Vagina (tissue), 2 donors: ENCODE data around the gene ADAP1. TPM values are rescaled to one million over a fixed set of nuclear protein-coding genes. Genes with fewer than 3 reads are reported as not detected.
"Not testable (repeated sequence)": the region's sequence is repeated elsewhere in the genome, so short reads cannot be mapped to it uniquely, and the experiment has no call there.

Experiments used
- DNase-seq, 2 donors: peaks; one replicate each; pipeline ENCODE4 v3.0.0-alpha.2; 2017; ENCODE audit errors: extremely low spot score in 2 of 2
- H3K27ac ChIP-seq: fragments of 200-600 bp; sonication (generic); one replicate; pipeline ENCODE4 v1.5.1; 2019
- H3K27me3 ChIP-seq: fragments of 200-600 bp; sonication (generic); one replicate; pipeline ENCODE4 v1.5.1; 2019
- H3K36me3 ChIP-seq, 2 donors: fragments of 200-600 bp; sonication (generic); one replicate each; pipeline ENCODE4 v1.5.1; 2017 to 2019
- H3K4me1 ChIP-seq: fragments of 200-600 bp; sonication (generic); one replicate; pipeline ENCODE4 v1.5.1; 2019
- H3K4me3 ChIP-seq, 2 donors: fragments of 200-600 bp; sonication (generic); 1 replicate in 1 of 2; 2 replicates in 1 of 2; pipeline ENCODE4 v1.5.1; 2016 to 2019
- H3K9me3 ChIP-seq: fragments of 200-600 bp; sonication (generic); one replicate; pipeline ENCODE4 v1.5.1; 2019
- POLR2A ChIP-seq, 2 donors: fragments of 450-650 bp; IDR thresholded peaks; one replicate each; pipeline ENCODE4 v1.6.1; 2017; ENCODE audit warnings: antibody characterized with exemption in 2 of 2, mild to moderate bottlenecking in 2 of 2, moderate library complexity in 2 of 2
- POLR2AphosphoS5 ChIP-seq, 2 donors: sonication (generic); formaldehyde crosslinking; IDR thresholded peaks; one replicate each; pipeline ENCODE4 v1.9.0; 2017; ENCODE audit warnings: antibody characterized with exemption in 2 of 2, mild to moderate bottlenecking in 2 of 2, low read depth in 1 of 2; ENCODE audit not compliant: insufficient read depth in 1 of 2
- intact Hi-C: fragments of 100-400 bp; cut with DNase I; formaldehyde crosslinking; loops from one replicate; pipeline ENCODE4 v1.15.1; 2023
- total RNA-seq: library from RNA; depleted of rRNA; stranded (reverse); fragments of >200 nt; gene quantifications from one replicate; pipeline ENCODE4 v1.2.3, GENCODE V29; 2016
- TF ChIP-seq, protein P1 (sequence below), 3 experiments: fragments of 450-650 bp in 2 of 3; fragments of 200-600 bp in 1 of 3; sonication (generic) in 1 of 3; IDR thresholded peaks; one replicate each; pipeline ENCODE4 v1.5.1; 2017 to 2019; ENCODE audit warnings: antibody characterized with exemption in 3 of 3, mild to moderate bottlenecking in 2 of 3, moderate library complexity in 2 of 3

The ADAP1 gene, protein sequence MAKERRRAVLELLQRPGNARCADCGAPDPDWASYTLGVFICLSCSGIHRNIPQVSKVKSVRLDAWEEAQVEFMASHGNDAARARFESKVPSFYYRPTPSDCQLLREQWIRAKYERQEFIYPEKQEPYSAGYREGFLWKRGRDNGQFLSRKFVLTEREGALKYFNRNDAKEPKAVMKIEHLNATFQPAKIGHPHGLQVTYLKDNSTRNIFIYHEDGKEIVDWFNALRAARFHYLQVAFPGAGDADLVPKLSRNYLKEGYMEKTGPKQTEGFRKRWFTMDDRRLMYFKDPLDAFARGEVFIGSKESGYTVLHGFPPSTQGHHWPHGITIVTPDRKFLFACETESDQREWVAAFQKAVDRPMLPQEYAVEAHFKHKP
- 4.2 TPM for total RNA-seq

DNA sequence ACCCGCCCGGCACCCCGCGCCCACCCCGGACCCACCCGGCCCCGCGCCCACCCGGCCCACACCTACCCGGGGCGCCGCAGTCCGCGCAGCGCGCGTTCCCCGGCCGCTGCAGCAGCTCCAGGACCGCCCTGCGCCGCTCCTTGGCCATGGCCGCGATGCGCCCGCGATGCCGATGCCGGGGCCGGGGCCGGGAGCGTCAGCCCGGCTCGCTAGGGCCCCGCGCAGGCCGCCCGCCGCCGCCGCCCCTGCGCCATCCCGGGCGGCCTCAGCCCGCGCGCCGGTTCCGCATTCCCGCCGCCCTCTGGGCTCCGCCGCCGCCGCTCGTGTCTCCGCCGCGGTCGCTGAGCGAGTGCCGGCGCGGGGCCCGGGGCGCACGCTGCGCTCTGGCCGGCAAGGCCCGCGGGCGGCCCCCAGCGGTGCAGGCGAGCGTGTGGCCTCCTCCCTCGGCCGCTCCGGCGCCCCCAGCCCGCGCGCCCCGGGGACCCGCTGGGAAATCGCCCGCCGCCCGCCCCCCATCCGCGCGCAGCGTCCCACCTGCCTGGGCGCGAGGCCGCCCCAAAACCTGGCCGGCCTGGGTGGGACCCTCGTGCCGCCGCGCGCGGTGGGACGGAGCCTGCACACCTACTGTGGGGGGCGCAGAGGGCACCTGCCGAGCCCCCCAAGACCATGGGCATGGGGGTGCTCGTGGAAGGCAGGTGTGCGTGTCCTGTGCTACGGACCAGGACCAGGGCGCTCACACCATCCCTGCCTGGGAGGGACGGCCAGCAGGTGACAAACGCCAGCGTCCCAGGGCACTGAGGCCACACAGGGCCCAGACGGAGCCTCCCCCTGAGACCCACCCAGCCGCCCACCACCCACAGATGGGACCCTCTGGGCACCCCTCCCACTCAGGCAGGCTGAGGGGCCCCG is at the start of gene ADAP1:
Gene ADAP1, minus strand, starts transcription at position 351 of the 909 bp plus-strand sequence. Its CDS starts 203 bp downstream, at position 148.
- H3K27me3 ChIP-seq: no peaks in the 10 kb centered on the region
- no peak within 1 kb of the TSS for H3K27ac ChIP-seq
- H3K4me1 ChIP-seq: peaks cover 11% of the 10 kb centered on the region
- H3K36me3 ChIP-seq: no peaks in the 10 kb centered on the region
- no peaks in the 10 kb centered on the region for H3K9me3 ChIP-seq
- peak within 1 kb of the TSS; percentile 38 to 60 for H3K4me3 ChIP-seq
- intact Hi-C loops: no loop called here
- DNase-seq: no peak
- TF ChIP-seq, protein P1, sequence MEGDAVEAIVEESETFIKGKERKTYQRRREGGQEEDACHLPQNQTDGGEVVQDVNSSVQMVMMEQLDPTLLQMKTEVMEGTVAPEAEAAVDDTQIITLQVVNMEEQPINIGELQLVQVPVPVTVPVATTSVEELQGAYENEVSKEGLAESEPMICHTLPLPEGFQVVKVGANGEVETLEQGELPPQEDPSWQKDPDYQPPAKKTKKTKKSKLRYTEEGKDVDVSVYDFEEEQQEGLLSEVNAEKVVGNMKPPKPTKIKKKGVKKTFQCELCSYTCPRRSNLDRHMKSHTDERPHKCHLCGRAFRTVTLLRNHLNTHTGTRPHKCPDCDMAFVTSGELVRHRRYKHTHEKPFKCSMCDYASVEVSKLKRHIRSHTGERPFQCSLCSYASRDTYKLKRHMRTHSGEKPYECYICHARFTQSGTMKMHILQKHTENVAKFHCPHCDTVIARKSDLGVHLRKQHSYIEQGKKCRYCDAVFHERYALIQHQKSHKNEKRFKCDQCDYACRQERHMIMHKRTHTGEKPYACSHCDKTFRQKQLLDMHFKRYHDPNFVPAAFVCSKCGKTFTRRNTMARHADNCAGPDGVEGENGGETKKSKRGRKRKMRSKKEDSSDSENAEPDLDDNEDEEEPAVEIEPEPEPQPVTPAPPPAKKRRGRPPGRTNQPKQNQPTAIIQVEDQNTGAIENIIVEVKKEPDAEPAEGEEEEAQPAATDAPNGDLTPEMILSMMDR (IDR thresholded peaks at IDR 0.05): no peak
- TF ChIP-seq POLR2A (IDR thresholded peaks at IDR 0.05) (no peak), POLR2AphosphoS5 (IDR thresholded peaks at IDR 0.05; ENCODE audit: insufficient read depth in 1 of 2, low read depth in 1 of 2) (no peak)

DNA sequence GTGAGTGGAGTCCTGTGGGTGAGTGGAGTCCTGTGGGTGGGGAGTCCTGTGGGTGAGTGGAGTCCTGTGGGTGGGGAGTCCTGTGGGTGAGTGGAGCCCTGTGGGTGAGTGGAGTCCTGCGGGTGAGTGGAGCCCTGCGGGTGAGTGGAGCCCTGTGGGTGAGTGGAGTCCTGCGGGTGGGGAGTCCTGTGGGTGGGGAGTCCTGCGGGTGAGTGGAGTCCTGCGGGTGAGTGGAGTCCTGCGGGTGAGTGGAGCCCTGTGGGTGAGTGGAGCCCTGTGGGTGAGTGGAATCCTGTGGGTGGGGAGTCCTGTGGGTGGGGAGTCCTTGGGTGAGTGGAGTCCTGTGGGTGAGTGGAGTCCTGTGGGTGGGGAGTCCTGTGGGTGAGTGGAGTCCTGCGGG is 48.0 kb upstream of the ADAP1 start:
- H3K9me3 ChIP-seq, DNase-seq, H3K4me3 ChIP-seq, H3K36me3 ChIP-seq, H3K4me1 ChIP-seq, intact Hi-C loops, H3K27me3 ChIP-seq, H3K27ac ChIP-seq: not testable (repeated sequence)

DNA sequence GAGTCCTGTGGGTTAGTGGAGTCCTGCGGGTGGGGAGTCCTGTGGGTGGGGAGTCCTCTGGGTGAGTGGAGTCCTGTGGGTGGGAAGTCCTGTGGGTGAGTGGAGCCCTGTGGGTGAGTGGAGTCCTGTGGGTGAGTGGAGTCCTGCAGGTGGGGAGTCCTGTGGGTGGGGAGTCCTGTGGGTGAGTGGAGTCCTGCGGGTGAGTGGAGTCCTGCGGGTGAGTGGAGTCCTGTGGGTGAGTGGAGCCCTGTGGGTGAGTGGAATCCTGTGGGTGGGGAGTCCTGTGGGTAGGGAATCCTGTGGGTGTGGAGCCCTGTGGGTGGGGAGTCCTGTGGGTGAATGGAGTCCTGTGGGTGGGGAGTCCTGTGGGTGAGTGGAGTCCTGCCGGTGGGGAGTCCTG is 47.5 kb upstream of the ADAP1 start:
- H3K27ac ChIP-seq, DNase-seq, H3K4me3 ChIP-seq, H3K36me3 ChIP-seq, H3K4me1 ChIP-seq, H3K9me3 ChIP-seq, intact Hi-C loops, H3K27me3 ChIP-seq: not testable (repeated sequence)

DNA sequence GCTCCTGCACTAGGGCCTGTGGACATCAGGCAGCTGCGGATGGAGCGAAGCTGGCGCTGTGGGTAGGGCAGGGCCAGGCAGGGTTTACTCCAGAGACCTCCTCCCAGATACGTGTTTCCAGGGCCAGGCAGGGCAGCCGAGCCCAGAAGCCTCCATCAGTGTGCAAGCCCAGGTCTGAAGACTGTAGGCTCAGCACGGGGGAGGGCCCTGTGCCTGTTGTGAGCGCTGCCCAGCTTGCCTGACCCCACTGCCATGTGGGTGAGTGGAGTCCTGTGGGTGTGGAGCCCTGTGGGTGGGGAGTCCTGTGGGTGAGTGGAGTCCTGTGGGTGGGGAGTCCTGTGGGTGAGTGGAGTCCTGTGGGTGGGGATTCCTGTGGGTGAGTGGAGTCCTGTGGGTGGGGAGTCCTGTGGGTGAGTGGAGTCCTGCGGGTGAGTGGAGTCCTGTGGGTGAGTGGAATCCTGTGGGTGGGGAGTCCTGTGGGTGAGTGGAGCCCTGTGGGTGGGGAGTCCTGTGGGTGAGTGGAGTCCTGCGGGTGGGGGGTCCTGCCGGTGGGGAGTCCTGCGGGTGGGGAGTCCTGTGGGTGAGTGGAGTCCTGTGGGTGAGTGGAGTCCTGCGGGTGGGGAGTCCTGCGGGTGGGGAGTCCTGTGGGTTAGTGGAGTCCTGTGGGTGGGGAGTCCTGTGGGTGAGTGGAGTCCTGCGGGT is 46.7 kb upstream of the ADAP1 start:
- H3K27ac ChIP-seq, H3K4me3 ChIP-seq, intact Hi-C loops, H3K27me3 ChIP-seq, H3K4me1 ChIP-seq, H3K9me3 ChIP-seq, DNase-seq, H3K36me3 ChIP-seq: not testable (repeated sequence)

DNA sequence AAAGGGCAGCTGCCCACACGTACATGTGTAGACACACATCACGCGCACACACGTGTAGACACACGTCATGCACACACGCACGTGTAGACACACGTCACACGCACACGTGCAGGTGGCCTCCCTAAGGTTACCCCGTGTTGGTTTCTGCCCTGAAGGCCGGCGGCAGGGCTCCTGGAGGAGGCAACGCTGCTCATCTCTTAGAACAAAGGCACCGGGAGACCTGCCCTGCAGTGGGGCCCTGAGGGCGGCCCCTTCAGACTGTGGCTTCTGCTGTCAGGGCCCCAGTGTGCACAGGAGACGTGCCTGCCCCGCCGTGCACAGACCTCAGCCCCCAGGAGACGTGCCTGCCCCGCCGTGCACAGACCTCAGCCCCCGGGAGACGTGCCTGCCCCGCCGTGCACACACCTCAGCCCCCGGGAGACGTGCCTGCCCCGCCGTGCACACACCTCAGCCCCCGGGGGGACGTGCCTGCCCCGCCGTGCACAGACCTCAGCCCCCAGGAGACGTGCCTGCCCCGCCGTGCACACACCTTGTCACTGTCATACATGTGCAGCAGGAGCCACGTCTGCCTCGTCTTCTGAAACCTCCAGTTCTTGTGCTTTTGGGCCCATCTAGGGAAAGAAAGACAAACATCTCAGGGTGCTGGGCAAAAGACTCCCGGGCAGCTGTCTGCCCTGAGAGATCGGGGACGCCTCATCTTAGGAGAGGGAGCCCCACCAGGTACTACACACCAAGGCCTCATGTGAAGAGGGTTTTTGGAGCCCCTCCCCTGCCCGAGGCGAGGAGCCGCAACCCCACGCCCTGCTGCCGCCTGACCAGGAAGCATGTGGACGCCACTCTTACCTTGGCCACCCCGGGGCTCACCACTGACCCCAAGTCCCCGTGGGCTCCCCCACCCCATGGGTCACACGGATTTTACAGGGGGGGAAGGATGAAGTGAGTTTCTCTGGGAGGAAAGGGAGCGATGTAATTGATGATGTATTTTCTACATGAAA is 45.8 kb upstream of the ADAP1 start:
- peaks cover 0 to 7% of the 10 kb centered on the region in 2 donors for H3K36me3 ChIP-seq
- intact Hi-C loops: loop anchor here (10.0 kb wide), 1 partner anchor 155 kb away; no protein-coding TSS in a partner anchor
- TF ChIP-seq POLR2A (IDR thresholded peaks at IDR 0.05) (no peak), POLR2AphosphoS5 (IDR thresholded peaks at IDR 0.05; ENCODE audit: insufficient read depth in 1 of 2, low read depth in 1 of 2) (no peak)
- TF ChIP-seq, protein P1 (IDR thresholded peaks at IDR 0.05): no peak

More for the DNA sequence above, 45.8 kb upstream of the ADAP1 start:
- DNase-seq: no peak
- Histone ChIP-seq H3K27ac (no peak overlapping the region), H3K27me3 (no peaks in the 10 kb centered on the region), H3K9me3 (no peaks in the 10 kb centered on the region), H3K4me1 (no peaks in the 10 kb centered on the region), H3K4me3 (no peak overlapping the region)
